Mammary epithelial cell (primary cell): ENCODE data around the gene ABCB9.

Source experiments
- EZH2 ChIP-seq: IDR thresholded peaks from 2 replicates; pipeline ENCODE4 v1.6.1; 2012; ENCODE audit warnings: low read length, inconsistent platforms, borderline replicate concordance
- TF ChIP-seq, protein P1 (sequence below), 2 donors: IDR thresholded peaks in 1 of 2; conservative IDR thresholded peaks in 1 of 2; 2 replicates each; pipeline ENCODE4 v1.5.1; 2011 to 2012; ENCODE audit warnings: inconsistent platforms in 2 of 2, low read length in 2 of 2, mild to moderate bottlenecking in 2 of 2, control low read depth in 1 of 2, low read depth in 1 of 2; ENCODE audit not compliant: insufficient read depth in 1 of 2; ENCODE audit errors: extremely low read depth in 1 of 2

DNA sequence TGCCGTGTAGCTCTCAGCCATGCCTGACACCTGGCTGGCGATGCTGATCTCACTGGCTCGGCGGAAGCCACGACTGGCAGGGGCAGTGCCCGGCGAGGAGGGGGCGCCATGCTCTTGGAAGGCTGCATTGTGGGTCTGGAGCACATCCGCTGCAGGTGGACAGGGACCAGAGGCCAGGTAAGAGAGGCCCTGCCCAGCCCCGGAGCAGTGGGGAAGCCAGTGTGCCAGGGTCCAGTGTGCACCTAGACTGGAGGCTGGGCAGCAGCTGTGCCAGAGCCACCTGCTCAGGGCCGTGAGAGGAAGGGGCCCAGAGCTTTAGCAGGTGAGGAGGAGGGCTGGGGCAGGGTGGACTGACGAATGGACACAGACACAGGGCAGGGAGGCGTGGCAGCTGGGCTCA, 24.3 kb upstream of the ABCB9 start:
- TF ChIP-seq, protein P1, sequence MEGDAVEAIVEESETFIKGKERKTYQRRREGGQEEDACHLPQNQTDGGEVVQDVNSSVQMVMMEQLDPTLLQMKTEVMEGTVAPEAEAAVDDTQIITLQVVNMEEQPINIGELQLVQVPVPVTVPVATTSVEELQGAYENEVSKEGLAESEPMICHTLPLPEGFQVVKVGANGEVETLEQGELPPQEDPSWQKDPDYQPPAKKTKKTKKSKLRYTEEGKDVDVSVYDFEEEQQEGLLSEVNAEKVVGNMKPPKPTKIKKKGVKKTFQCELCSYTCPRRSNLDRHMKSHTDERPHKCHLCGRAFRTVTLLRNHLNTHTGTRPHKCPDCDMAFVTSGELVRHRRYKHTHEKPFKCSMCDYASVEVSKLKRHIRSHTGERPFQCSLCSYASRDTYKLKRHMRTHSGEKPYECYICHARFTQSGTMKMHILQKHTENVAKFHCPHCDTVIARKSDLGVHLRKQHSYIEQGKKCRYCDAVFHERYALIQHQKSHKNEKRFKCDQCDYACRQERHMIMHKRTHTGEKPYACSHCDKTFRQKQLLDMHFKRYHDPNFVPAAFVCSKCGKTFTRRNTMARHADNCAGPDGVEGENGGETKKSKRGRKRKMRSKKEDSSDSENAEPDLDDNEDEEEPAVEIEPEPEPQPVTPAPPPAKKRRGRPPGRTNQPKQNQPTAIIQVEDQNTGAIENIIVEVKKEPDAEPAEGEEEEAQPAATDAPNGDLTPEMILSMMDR (conservative IDR thresholded peaks at IDR 0.05 in 1 of 2, IDR thresholded peaks at IDR 0.05 in 1 of 2; ENCODE audit: extremely low read depth in 1 of 2, insufficient read depth in 1 of 2, low read depth in 1 of 2, low read length in 2 of 2) = no peak
- TF ChIP-seq EZH2 = no peak
